BE2C (cell line): ENCODE data around the gene MYLK.

Source experiments
- DNase-seq: peaks from one replicate; pipeline ENCODE4 v3.0.0-alpha.2; 2020
- H3K27me3 ChIP-seq: fragments of 250-450 bp; sonication (Bioruptor Pico); 2 replicates; pipeline ENCODE4 v1.5.1; 2020; ENCODE audit warnings: mild to moderate bottlenecking
- H3K36me3 ChIP-seq: fragments of 250-450 bp; sonication (Bioruptor Pico); 2 replicates; pipeline ENCODE4 v1.5.1; 2020; ENCODE audit warnings: mild to moderate bottlenecking
- H3K4me1 ChIP-seq: fragments of 250-450 bp; sonication (Bioruptor Pico); 2 replicates; pipeline ENCODE4 v1.5.1; 2020
- H3K4me3 ChIP-seq: 2 replicates; pipeline ENCODE4 v1.5.1; 2011; ENCODE audit warnings: low read depth, low read length
- H3K9me3 ChIP-seq: fragments of 250-450 bp; sonication (Bioruptor Pico); 2 replicates; pipeline ENCODE4 v1.5.1; 2020
- TF ChIP-seq, protein P1 (sequence below): IDR thresholded peaks from 2 replicates; pipeline ENCODE4 v1.5.1; 2012; ENCODE audit warnings: mild to moderate bottlenecking, low read depth, low read length

Gene MYLK

DNA sequence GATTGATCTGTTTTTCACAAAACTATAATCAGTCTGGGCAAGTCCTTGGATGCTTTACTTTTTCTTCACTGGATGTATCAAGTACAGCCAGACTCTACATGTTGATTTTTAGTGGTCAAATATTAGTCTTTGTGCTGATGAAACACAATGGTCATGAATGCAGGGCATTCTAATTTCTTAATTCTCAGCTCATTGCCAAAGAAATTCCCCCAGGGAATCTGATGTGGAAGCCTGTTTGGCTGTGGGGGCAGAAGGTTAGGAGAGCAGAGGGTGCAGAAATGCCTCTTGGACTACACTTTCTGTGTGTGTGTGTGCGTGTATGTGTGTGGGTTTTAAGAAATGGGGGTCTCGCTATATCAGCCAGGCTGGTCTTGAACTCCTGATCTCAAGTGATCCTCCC, 250.6 kb downstream of the MYLK start:
- no peaks in the 10 kb centered on the region for H3K4me1 ChIP-seq
- no peak for DNase-seq
- TF ChIP-seq, protein P1, sequence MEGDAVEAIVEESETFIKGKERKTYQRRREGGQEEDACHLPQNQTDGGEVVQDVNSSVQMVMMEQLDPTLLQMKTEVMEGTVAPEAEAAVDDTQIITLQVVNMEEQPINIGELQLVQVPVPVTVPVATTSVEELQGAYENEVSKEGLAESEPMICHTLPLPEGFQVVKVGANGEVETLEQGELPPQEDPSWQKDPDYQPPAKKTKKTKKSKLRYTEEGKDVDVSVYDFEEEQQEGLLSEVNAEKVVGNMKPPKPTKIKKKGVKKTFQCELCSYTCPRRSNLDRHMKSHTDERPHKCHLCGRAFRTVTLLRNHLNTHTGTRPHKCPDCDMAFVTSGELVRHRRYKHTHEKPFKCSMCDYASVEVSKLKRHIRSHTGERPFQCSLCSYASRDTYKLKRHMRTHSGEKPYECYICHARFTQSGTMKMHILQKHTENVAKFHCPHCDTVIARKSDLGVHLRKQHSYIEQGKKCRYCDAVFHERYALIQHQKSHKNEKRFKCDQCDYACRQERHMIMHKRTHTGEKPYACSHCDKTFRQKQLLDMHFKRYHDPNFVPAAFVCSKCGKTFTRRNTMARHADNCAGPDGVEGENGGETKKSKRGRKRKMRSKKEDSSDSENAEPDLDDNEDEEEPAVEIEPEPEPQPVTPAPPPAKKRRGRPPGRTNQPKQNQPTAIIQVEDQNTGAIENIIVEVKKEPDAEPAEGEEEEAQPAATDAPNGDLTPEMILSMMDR = no peak
- no peaks in the 10 kb centered on the region for H3K9me3 ChIP-seq
- H3K4me3 ChIP-seq = no peak overlapping the region
- H3K36me3 ChIP-seq = no peaks in the 10 kb centered on the region
- no peaks in the 10 kb centered on the region for H3K27me3 ChIP-seq

DNA sequence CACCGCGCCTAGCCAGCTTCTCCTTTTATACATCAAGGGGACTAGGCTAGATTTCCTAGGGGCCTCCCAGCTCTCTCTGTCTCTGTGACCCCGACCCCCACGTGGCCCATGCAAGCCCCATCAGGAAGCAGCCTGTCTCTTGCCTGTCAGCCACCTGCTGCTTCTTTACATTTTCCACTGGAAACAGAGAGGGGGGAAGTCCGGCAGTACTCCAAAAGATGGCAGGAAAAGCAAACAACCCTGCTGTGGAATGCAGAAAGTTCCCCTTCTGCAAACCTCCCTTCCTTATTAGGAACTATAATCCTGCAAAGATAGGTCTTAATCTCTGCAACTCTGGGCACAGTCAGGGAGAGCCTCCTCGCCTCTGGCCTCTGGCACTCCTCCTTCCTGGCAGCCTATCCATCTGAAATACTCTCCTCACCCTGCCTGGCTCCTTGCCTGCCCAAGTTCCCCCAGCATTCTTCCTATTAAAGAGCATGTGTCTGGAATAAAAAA, 251.9 kb downstream of the MYLK start:
- DNase-seq = no peak
- Histone ChIP-seq H3K27me3 (no peaks in the 10 kb centered on the region), H3K4me1 (no peaks in the 10 kb centered on the region), H3K4me3 (no peak overlapping the region), H3K9me3 (no peaks in the 10 kb centered on the region), H3K36me3 (no peaks in the 10 kb centered on the region)
- TF ChIP-seq, protein P1 = no peak

DNA sequence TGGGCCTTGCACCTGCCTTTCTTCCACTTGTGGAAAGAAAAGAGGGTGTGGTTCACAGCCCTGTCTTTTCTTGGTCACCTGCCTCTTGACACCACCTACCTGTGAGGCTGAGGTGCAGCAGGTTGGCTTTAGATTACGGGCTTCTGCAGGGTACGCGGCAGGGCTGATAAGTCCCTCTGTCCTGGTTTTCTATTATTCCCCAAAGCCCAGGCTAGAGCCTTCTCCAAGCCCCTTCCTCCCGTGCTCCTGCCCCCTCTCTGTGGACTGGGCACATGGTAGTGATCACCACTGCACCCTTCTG, 254.4 kb downstream of the MYLK start:
- Histone ChIP-seq H3K4me1 (no peaks in the 10 kb centered on the region), H3K27me3 (no peaks in the 10 kb centered on the region), H3K9me3 (no peaks in the 10 kb centered on the region), H3K4me3 (no peak overlapping the region), H3K36me3 (no peaks in the 10 kb centered on the region)
- DNase-seq = no peak
- TF ChIP-seq, protein P1 = no peak

DNA sequence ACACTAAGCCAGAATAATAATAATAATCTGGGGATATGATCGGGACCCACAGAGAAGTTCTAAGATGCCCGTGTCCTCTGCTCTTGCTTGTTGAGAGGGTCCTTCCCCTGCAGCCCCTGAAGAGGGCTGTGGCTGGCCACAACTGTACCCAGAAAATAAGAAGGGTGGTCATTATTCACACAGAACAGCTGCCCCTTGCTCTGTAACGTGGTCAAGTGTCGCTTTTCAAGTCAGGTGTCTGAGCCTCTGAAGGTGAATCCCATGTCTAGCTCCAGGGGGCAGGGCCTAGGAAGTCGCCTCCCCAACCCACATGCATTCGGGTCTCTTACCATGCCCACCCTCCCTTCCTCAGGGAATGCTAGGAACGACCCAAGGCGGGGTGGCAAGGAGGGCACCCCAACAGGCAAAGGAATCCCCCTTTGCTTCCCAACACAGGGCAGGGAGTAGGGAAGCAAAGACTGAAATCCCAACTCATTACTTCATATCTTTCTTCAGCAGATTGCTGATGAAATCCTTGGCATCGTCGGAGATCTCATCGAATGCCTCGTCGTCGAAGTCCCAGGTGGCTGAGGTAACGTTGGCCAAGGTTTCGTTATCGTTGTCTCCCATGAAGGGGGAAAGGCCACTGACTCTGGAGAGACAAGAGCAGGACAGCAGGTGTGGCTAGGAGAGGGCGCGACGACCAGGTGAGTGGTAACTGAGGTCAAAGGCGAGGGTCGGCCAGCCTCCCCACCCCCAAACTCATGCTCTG, 255.0 kb downstream of the MYLK start:
- H3K9me3 ChIP-seq = no peaks in the 10 kb centered on the region
- no peak overlapping the region for H3K4me3 ChIP-seq
- no peaks in the 10 kb centered on the region for H3K36me3 ChIP-seq
- H3K4me1 ChIP-seq = no peaks in the 10 kb centered on the region
- no peaks in the 10 kb centered on the region for H3K27me3 ChIP-seq
- DNase-seq = no peak
- TF ChIP-seq, protein P1 = no peak

DNA sequence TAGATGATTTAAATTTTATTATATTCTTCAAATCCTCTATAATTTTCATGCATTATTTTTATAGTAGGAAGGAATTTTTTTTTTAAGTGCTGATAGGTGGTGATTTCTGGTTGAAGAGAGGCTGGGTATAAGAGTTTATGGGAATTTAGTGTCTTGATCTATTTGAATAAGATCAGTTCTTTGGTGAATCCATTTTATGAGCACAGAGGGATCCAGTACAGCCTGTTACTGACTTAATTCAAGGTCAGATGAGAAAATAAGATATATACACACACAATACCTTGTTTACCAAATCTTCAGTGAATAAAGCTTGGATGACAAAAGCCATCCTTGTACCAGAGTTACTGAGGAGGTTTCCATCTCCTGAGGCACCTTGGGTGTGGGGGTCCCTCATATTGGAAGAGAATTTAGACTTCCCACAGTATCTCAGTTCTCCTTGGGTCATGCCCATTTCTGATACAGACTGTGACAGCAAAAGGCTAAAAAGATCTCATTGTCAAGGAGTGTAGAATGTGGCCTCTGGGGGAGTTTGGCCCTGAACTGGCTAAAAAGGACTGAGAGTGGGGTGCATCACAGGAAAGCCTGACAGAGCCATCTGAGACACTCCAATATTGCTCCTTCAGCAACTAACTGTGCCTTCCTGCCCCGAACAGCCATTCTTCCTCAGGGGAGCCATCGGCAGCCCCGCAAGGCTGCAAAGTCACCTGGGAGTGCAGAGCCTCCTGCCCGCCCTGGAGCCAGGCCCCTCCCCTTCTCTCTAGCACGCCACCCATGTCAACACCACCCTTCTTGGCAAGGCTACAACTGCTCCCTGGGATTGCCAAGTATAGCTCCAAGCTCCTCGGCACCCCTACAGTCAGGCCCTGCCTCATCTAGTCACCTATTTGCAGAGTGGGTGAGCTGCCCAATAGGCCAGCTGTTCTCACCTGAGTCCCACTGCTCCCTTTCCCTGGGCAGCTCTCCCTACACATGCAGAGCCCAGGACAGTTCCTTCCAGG, 256.2 kb downstream of the MYLK start:
- Histone ChIP-seq H3K4me1 (no peaks in the 10 kb centered on the region), H3K36me3 (no peaks in the 10 kb centered on the region)
- TF ChIP-seq, protein P1 = no peak

More for the DNA sequence above, 256.2 kb downstream of the MYLK start:
- no peaks in the 10 kb centered on the region for H3K27me3 ChIP-seq
- no peaks in the 10 kb centered on the region for H3K9me3 ChIP-seq
- DNase-seq = no peak
- H3K4me3 ChIP-seq = no peak overlapping the region
